K562 (cell line): ENCODE measurements around the gene RPS6KA4. TPM values are rescaled to one million over a fixed set of nuclear protein-coding genes. Genes with fewer than 3 reads are reported as not detected.

Experiments used
- ADNP ChIP-seq: fragments of 200-800 bp; sonication (Bioruptor generic); IDR thresholded peaks from 2 replicates; pipeline ENCODE4 v1.6.1; 2016; ENCODE audit warnings: missing genetic modification characterization, missing compliant biosample characterization
- ARID2 ChIP-seq: fragments of 450-650 bp; IDR thresholded peaks from 2 replicates; pipeline ENCODE4 v1.6.1; 2017; ENCODE audit warnings: antibody characterized with exemption, mild to moderate bottlenecking
- EP400 ChIP-seq: fragments of 450-650 bp; IDR thresholded peaks from 2 replicates; pipeline ENCODE4 v1.6.1; 2017; ENCODE audit warnings: antibody characterized with exemption, mild to moderate bottlenecking, moderate library complexity
- GATAD2B ChIP-seq: fragments of 450-650 bp; IDR thresholded peaks from 2 replicates; pipeline ENCODE4 v1.6.1; 2017; ENCODE audit warnings: mild to moderate bottlenecking, borderline replicate concordance
- IRF2 ChIP-seq: sonication (generic); formaldehyde crosslinking; IDR thresholded peaks from 2 replicates; pipeline ENCODE4 v1.8.1; 2022; ENCODE audit warnings: mild to moderate bottlenecking, missing genetic modification reagents
- LARP7 ChIP-seq: fragments of 450-650 bp; IDR thresholded peaks from 2 replicates; pipeline ENCODE4 v1.6.1; 2016
- MAFG ChIP-seq: fragments of 450-650 bp; conservative IDR thresholded peaks from 2 replicates; pipeline ENCODE4 v1.6.1; 2016; ENCODE audit warnings: missing genetic modification characterization, missing compliant biosample characterization
- MYC ChIP-seq, 2 experiments: fragments of 250-450 bp in 1 of 2; sonication (Bioruptor Pico) in 1 of 2; IDR thresholded peaks; 2 replicates each; pipeline versions ENCODE4 v1.5.1 to v1.6.1; 2012 to 2021; ENCODE audit warnings: low read depth in 2 of 2, borderline replicate concordance in 1 of 2, improper control_type of control experiment in 1 of 2, low read length in 1 of 2, mild to moderate bottlenecking in 1 of 2, moderate library complexity in 1 of 2
- NCOA6 ChIP-seq: fragments of 450-650 bp; IDR thresholded peaks from 2 replicates; pipeline ENCODE4 v1.6.1; 2017; ENCODE audit warnings: mild to moderate bottlenecking
- NFIX ChIP-seq: fragments of 250-450 bp; sonication (Bioruptor Pico); IDR thresholded peaks from 2 replicates; pipeline ENCODE4 v1.4.0; 2020; ENCODE audit warnings: low read depth, mild to moderate bottlenecking, moderate library complexity
- TEAD1 ChIP-seq, 2 experiments: fragments of 450-650 bp in 1 of 2; sonication (generic) in 1 of 2; formaldehyde crosslinking; IDR thresholded peaks; 2 replicates each; pipeline versions ENCODE4 v1.4.0 to v1.8.0; 2020 to 2022; ENCODE audit warnings: mild to moderate bottlenecking in 2 of 2, missing genetic modification reagents in 1 of 2
- TEAD2 ChIP-seq: fragments of 450-650 bp; IDR thresholded peaks from 2 replicates; pipeline ENCODE4 v1.6.1; 2016; ENCODE audit warnings: missing genetic modification characterization, control low read depth, missing compliant biosample characterization
- ZC3H4 ChIP-seq: sonication (generic); formaldehyde crosslinking; IDR thresholded peaks from 2 replicates; pipeline ENCODE4 v1.9.0; 2021; ENCODE audit warnings: missing genetic modification reagents, borderline replicate concordance
- ZNF133 ChIP-seq: fragments of 250-450 bp; sonication (Bioruptor Pico); IDR thresholded peaks from 2 replicates; pipeline ENCODE4 v1.4.0; 2020; ENCODE audit warnings: mild to moderate bottlenecking
- ZNF253 ChIP-seq: fragments of 250-450 bp; sonication (Bioruptor Pico); conservative IDR thresholded peaks from 2 replicates; pipeline ENCODE4 v1.6.1; 2021; ENCODE audit warnings: mild to moderate bottlenecking
- polyA plus RNA-seq, 8 experiments: library from polyadenylated mRNA; depleted of rRNA in 4 of 8; stranded (reverse) in 5 of 8; unstranded in 3 of 8; fragments of >200 nt; fragmentation: Nextera tagmentation in 2 of 8; fragmentation: Illumina TruSeq in 1 of 8; extraction: Ambion mirVana in 2 of 8; extraction: Trizol in 1 of 8; gene quantifications; 2 replicates each; pipeline versions ENCODE4 v1.2.1 to v1.2.3, GENCODE V29; 2011 to 2014; ENCODE audit warnings: inconsistent platforms in 1 of 8, missing spikeins in 1 of 8
- total RNA-seq, 7 experiments: library from RNA; depleted of rRNA in 6 of 7; stranded (reverse); fragments of >200 nt in 6 of 7; fragmentation: Illumina TruSeq in 2 of 7; extraction: Trizol in 2 of 7; gene quantifications; 2 replicates each; pipeline versions ENCODE4 v1.2.1 to v1.2.3, GENCODE V29; 2011 to 2021; ENCODE audit warnings: low replicate concordance in 1 of 7
- TF ChIP-seq, protein P1 (sequence below), 2 experiments: fragments of 450-650 bp; formaldehyde crosslinking in 1 of 2; IDR thresholded peaks; 2 replicates each; pipeline versions ENCODE4 v1.4.0 to v1.6.1; 2014 to 2020; ENCODE audit warnings: mild to moderate bottlenecking in 2 of 2, borderline replicate concordance in 1 of 2, low read depth in 1 of 2
- TF ChIP-seq, protein P2 (sequence below): fragments of 250-450 bp; sonication (Bioruptor Pico); IDR thresholded peaks from 2 replicates; pipeline ENCODE4 v1.9.0; 2021; ENCODE audit warnings: mild to moderate bottlenecking
- TF ChIP-seq, protein P3 (sequence below): sonication (generic); formaldehyde crosslinking; IDR thresholded peaks from 2 replicates; pipeline ENCODE4 v1.8.1; 2023; ENCODE audit warnings: mild to moderate bottlenecking, missing genetic modification reagents

Gene RPS6KA4
- total and polyA plus RNA-seq, 9 of the 15 experiments (the other 6 are each of a cell fraction or from before 2014, with no cell fraction given): 0.15 to 23.8 (median 9.8) TPM

DNA sequence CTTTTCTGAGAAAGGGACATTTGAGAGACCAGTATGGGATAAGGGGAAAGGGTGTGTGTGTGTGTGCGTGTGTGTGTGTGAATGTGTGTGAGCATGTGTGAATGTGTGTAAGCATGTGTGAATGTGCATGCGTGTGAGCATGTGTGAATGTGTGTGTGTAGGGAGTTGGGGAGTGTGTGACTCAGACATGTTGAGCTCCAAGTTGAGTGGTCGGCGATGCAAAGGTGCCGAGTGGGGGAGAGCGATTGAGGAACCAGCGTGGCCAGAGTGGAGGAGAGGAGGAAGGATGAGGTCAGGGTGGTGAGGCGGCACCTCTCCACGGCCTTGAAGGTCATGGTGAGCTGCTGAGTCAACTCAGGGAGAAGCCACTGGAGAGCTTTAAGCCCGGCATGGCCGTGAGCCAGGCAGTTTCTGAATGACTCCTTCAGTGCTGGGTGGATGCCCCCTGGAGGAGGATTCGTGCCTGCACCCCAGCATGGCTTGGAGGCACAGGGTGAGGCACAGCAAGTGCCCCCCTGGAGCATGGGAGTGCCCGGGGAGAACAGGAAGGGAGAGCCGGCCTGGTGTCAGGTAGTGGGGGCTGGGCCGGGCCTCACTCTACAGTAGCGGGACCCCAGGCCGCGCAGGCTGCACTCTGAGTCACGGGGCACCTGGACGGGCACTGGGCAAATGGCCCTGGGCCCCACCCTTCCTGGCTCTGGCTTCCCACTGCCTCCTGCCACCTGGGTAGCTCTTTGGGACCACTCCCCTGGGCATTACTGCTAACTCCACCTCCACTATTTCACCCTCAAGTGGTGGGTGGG is 27.2 kb upstream of the RPS6KA4 start (continued):
- TF ChIP-seq, protein P1, sequence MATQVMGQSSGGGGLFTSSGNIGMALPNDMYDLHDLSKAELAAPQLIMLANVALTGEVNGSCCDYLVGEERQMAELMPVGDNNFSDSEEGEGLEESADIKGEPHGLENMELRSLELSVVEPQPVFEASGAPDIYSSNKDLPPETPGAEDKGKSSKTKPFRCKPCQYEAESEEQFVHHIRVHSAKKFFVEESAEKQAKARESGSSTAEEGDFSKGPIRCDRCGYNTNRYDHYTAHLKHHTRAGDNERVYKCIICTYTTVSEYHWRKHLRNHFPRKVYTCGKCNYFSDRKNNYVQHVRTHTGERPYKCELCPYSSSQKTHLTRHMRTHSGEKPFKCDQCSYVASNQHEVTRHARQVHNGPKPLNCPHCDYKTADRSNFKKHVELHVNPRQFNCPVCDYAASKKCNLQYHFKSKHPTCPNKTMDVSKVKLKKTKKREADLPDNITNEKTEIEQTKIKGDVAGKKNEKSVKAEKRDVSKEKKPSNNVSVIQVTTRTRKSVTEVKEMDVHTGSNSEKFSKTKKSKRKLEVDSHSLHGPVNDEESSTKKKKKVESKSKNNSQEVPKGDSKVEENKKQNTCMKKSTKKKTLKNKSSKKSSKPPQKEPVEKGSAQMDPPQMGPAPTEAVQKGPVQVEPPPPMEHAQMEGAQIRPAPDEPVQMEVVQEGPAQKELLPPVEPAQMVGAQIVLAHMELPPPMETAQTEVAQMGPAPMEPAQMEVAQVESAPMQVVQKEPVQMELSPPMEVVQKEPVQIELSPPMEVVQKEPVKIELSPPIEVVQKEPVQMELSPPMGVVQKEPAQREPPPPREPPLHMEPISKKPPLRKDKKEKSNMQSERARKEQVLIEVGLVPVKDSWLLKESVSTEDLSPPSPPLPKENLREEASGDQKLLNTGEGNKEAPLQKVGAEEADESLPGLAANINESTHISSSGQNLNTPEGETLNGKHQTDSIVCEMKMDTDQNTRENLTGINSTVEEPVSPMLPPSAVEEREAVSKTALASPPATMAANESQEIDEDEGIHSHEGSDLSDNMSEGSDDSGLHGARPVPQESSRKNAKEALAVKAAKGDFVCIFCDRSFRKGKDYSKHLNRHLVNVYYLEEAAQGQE (IDR thresholded peaks at IDR 0.05; ENCODE audit: borderline replicate concordance): peak; percentile 54; the same call in 1 of the 2 replicates
- TF ChIP-seq, protein P1 (CRISPR knock-in tag; IDR thresholded peaks at IDR 0.05; ENCODE audit: low read depth): no peak
- TF ChIP-seq EP400: peak; percentile 75; the same call in 1 of the 2 replicates
- TF ChIP-seq TEAD1 (CRISPR knock-in tag; IDR thresholded peaks at IDR 0.05): no peak
- no peak for TF ChIP-seq ZNF253 (CRISPR knock-in tag)
- TF ChIP-seq, protein P2, sequence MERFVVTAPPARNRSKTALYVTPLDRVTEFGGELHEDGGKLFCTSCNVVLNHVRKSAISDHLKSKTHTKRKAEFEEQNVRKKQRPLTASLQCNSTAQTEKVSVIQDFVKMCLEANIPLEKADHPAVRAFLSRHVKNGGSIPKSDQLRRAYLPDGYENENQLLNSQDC (CRISPR knock-in tag): no peak
- TF ChIP-seq ADNP (tag): no peak
- no peak for TF ChIP-seq ZC3H4 (CRISPR knock-in tag)
- peak; percentile 95; the same call in 1 of the 2 replicates for TF ChIP-seq LARP7
- no peak for TF ChIP-seq NCOA6
- no peak for TF ChIP-seq NFIX (CRISPR knock-in tag)
- peak; percentile 82; the same call in 1 of the 2 replicates for TF ChIP-seq GATAD2B
- TF ChIP-seq MYC (IDR thresholded peaks at IDR 0.05; ENCODE audit: low read depth, low read length): peak; percentile 70
- TF ChIP-seq MYC (CRISPR knock-in tag; IDR thresholded peaks at IDR 0.05; ENCODE audit: borderline replicate concordance, low read depth): 0 out of 2 replicates have a peak, but pooled peaks have one; percentile 34
- 0 out of 2 replicates have a peak, but pooled peaks have one; percentile 26 for TF ChIP-seq ARID2
- TF ChIP-seq MAFG: peak; percentile 69
- TF ChIP-seq IRF2 (CRISPR knock-in tag): no peak
- no peak for TF ChIP-seq ZNF133 (CRISPR knock-in tag)
- TF ChIP-seq TEAD2 (tag): no peak
- TF ChIP-seq, protein P3, sequence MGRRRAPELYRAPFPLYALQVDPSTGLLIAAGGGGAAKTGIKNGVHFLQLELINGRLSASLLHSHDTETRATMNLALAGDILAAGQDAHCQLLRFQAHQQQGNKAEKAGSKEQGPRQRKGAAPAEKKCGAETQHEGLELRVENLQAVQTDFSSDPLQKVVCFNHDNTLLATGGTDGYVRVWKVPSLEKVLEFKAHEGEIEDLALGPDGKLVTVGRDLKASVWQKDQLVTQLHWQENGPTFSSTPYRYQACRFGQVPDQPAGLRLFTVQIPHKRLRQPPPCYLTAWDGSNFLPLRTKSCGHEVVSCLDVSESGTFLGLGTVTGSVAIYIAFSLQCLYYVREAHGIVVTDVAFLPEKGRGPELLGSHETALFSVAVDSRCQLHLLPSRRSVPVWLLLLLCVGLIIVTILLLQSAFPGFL (CRISPR knock-in tag): no peak
